GM18951 (cell line): Measurements from ENCODE around the gene LOXL1.

Experiments
- POLR2A ChIP-seq: IDR thresholded peaks from 4 replicates; pipeline ENCODE4 v1.6.1; 2011; ENCODE audit warnings: mild to moderate bottlenecking; ENCODE audit not compliant: insufficient read length, insufficient read depth; ENCODE audit errors: extremely low read depth
- in situ Hi-C: fragments of 300-500 bp; cut with MboI; formaldehyde crosslinking; loops from one replicate; pipeline ENCODE4 v1.12.0; 2022; ENCODE audit warnings: low sequenced_read_pairs, mixed read lengths, inconsistent platforms; ENCODE audit not compliant: unreplicated experiment

Gene LOXL1

GRCh38 chr15:73923488-73924164, 2.6 kb upstream of the LOXL1 start:
- in situ Hi-C loops, result no loop called here
- no peak for TF ChIP-seq POLR2A

- no peak for TF ChIP-seq POLR2A
- in situ Hi-C loops, result no loop called here
Observed at GRCh38 chr15:73924171-73924921, 1.9 kb upstream of the LOXL1 start.

GRCh38 chr15:73925848-73926218, 429 bp upstream of the LOXL1 start:
- no peak for TF ChIP-seq POLR2A
- in situ Hi-C loops, result no loop called here

- in situ Hi-C loops, result no loop called here
- TF ChIP-seq POLR2A, result no peak
Observed at GRCh38 chr15:73927003-73927475, 777 bp downstream of the LOXL1 start.

- in situ Hi-C loops, result no loop called here
Observed at GRCh38 chr15:73927476-73928240, 1.4 kb downstream of the LOXL1 start.

GRCh38 chr15:73928241-73928579, 1.9 kb downstream of the LOXL1 start:
- TF ChIP-seq POLR2A, result no peak
- in situ Hi-C loops, result no loop called here

More at GRCh38 chr15:73927476-73928240, 1.4 kb downstream of the LOXL1 start:
- no peak for TF ChIP-seq POLR2A

- in situ Hi-C loops, result no loop called here
- TF ChIP-seq POLR2A, result no peak
Observed at GRCh38 chr15:73928971-73929627, 2.8 kb downstream of the LOXL1 start.

GRCh38 chr15:73930371-73930770, 4.1 kb downstream of the LOXL1 start:
- TF ChIP-seq POLR2A, result no peak
- in situ Hi-C loops, result no loop called here

- in situ Hi-C loops, result no loop called here
- TF ChIP-seq POLR2A, result no peak
Observed at GRCh38 chr15:73930790-73931281, 4.6 kb downstream of the LOXL1 start.

- in situ Hi-C loops, result no loop called here
- no peak for TF ChIP-seq POLR2A
Observed at GRCh38 chr15:73931441-73931840, 5.2 kb downstream of the LOXL1 start.

- TF ChIP-seq POLR2A, result no peak
- in situ Hi-C loops, result no loop called here
Observed at GRCh38 chr15:73932381-73933191, 6.3 kb downstream of the LOXL1 start.

- in situ Hi-C loops, result no loop called here
- no peak for TF ChIP-seq POLR2A
Observed at GRCh38 chr15:73934281-73934680, 8.0 kb downstream of the LOXL1 start.
